Lower leg skin (tissue), 4 donors: Measurements from ENCODE around the gene GPC1. TPM values are rescaled to one million over a fixed set of nuclear protein-coding genes. Genes with fewer than 3 reads are reported as not detected.
A peak's percentile ranks its signal among the peaks of the same experiment; 100 is the strongest.

ENCODE experiments used
- DNase-seq, 2 donors: peaks; one replicate each; pipeline ENCODE4 v3.0.0-alpha.2; 2019; ENCODE audit warnings: low spot score in 2 of 2
- H3K4me3 ChIP-seq: fragments of 200-600 bp; sonication (generic); 2 replicates; pipeline ENCODE4 v1.5.1; 2017; ENCODE audit warnings: mild to moderate bottlenecking, low read depth; ENCODE audit not compliant: poor library complexity, severe bottlenecking
- POLR2A ChIP-seq, 2 donors: fragments of 450-650 bp; IDR thresholded peaks; one replicate each; pipeline ENCODE4 v1.6.1; 2016 to 2017; ENCODE audit warnings: antibody characterized with exemption in 2 of 2, mild to moderate bottlenecking in 1 of 2, moderate library complexity in 1 of 2
- WGBS, 2 donors: methylation state at CpG; one replicate each; pipeline ENCODE4 v1.1.5; 2018; 5-methylcytosine and 5-hydroxymethylcytosine counted together
- intact Hi-C: fragments of 100-400 bp; cut with DNase I; formaldehyde crosslinking; loops from one replicate; pipeline ENCODE4 v1.15.0; 2023; ENCODE audit warnings: low total_unique reads
- total RNA-seq, 4 donors: library from RNA; depleted of rRNA; stranded (reverse); fragments of >200 nt; gene quantifications; one replicate each; pipeline ENCODE4 v1.1.0, GENCODE V29; 2016
- TF ChIP-seq, protein P1 (sequence below), 3 donors: fragments of 450-650 bp; IDR thresholded peaks; one replicate each; pipeline ENCODE4 v1.5.1; 2016; ENCODE audit warnings: antibody characterized with exemption in 3 of 3, mild to moderate bottlenecking in 3 of 3, moderate library complexity in 2 of 3

Gene GPC1
- total RNA-seq, 4 donors from 2014 or later, result 87.6 to 145 (median 114) TPM

DNA sequence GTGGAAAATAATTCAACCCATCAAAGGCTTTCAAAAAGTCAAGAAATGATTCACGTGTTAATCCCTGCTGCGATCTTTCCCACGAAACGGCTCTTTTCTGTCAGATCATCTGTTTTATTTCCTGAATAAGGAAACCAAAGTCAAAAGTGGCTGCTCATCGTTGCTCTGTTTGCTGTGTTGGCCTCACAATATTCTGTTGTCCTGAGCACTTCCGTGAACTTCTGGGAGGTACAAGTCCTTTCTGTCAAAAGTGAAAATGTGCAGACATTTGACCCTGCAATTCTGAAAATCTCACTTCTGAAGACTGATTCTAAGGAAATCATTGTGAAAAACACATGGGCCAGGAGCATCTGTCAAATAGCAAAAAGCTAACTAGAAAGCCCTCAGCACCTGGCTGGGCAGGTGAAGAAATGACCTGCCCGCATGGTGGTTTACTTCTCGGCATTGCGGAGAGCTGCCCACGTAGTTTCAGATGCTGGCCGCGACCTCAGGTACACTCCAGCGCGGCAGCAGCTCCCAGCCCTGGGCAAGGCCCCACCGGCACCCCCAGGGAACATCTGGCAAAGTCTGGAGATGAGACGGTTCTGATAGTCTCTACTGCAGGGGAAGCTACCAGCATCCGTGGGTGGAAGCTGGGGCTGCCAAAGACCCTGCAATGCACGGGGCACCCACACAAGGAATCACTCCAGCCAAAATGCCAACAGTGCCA, 31.9 kb upstream of the GPC1 start:
- DNase-seq, result peak in 1 of 2 donors; percentile 63
- 68 to 77% methylated on average over 18 of the region's 18 CpGs for WGBS, 2 donors
- intact Hi-C loops, result no loop called here
- H3K4me3 ChIP-seq, result no peak overlapping the region
- TF ChIP-seq, protein P1, sequence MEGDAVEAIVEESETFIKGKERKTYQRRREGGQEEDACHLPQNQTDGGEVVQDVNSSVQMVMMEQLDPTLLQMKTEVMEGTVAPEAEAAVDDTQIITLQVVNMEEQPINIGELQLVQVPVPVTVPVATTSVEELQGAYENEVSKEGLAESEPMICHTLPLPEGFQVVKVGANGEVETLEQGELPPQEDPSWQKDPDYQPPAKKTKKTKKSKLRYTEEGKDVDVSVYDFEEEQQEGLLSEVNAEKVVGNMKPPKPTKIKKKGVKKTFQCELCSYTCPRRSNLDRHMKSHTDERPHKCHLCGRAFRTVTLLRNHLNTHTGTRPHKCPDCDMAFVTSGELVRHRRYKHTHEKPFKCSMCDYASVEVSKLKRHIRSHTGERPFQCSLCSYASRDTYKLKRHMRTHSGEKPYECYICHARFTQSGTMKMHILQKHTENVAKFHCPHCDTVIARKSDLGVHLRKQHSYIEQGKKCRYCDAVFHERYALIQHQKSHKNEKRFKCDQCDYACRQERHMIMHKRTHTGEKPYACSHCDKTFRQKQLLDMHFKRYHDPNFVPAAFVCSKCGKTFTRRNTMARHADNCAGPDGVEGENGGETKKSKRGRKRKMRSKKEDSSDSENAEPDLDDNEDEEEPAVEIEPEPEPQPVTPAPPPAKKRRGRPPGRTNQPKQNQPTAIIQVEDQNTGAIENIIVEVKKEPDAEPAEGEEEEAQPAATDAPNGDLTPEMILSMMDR (IDR thresholded peaks at IDR 0.05), result no peak
- no peak for TF ChIP-seq POLR2A (IDR thresholded peaks at IDR 0.05)

- DNase-seq, result peak in 1 of 2 donors; percentile 76
- 94 to 96% methylated on average over 18 of the region's 18 CpGs for WGBS, 2 donors
- TF ChIP-seq, protein P1 (IDR thresholded peaks at IDR 0.05), result no peak
- TF ChIP-seq POLR2A (IDR thresholded peaks at IDR 0.05), result no peak
- no peak overlapping the region for H3K4me3 ChIP-seq
- intact Hi-C loops, result no loop called here
Observed at GRCh38 chr2:240404174-240404852, 31.1 kb upstream of the GPC1 start.

GRCh38 chr2:240405133-240405532, 30.3 kb upstream of the GPC1 start:
- WGBS, 2 donors, result 95% methylated on average over 15 of the region's 15 CpGs
- intact Hi-C loops, result no loop called here
- peak in 1 of 2 donors; percentile 54 for DNase-seq

GRCh38 chr2:240405684-240406313, 29.7 kb upstream of the GPC1 start:
- peak in 1 of 2 donors; percentile 76 for DNase-seq
- H3K4me3 ChIP-seq, result no peak overlapping the region
- 83 to 85% methylated on average over 9 of the region's 9 CpGs for WGBS, 2 donors
- intact Hi-C loops, result no loop called here
- TF ChIP-seq, protein P1 (IDR thresholded peaks at IDR 0.05), result no peak
- TF ChIP-seq POLR2A (IDR thresholded peaks at IDR 0.05), result no peak

More at GRCh38 chr2:240405133-240405532, 30.3 kb upstream of the GPC1 start:
- TF ChIP-seq, protein P1 (IDR thresholded peaks at IDR 0.05), result no peak
- no peak for TF ChIP-seq POLR2A (IDR thresholded peaks at IDR 0.05)
- H3K4me3 ChIP-seq, result no peak overlapping the region

GRCh38 chr2:240407090-240407489, 28.4 kb upstream of the GPC1 start:
- WGBS, 2 donors, result 94 to 95% methylated on average over 9 of the region's 9 CpGs
- intact Hi-C loops, result no loop called here
- TF ChIP-seq POLR2A (IDR thresholded peaks at IDR 0.05), result no peak
- TF ChIP-seq, protein P1 (IDR thresholded peaks at IDR 0.05), result no peak
- peak in 1 of 2 donors; percentile 53 for DNase-seq
- no peak overlapping the region for H3K4me3 ChIP-seq
